ENCODE measurements around the gene MAP1LC3B2.

DNA sequence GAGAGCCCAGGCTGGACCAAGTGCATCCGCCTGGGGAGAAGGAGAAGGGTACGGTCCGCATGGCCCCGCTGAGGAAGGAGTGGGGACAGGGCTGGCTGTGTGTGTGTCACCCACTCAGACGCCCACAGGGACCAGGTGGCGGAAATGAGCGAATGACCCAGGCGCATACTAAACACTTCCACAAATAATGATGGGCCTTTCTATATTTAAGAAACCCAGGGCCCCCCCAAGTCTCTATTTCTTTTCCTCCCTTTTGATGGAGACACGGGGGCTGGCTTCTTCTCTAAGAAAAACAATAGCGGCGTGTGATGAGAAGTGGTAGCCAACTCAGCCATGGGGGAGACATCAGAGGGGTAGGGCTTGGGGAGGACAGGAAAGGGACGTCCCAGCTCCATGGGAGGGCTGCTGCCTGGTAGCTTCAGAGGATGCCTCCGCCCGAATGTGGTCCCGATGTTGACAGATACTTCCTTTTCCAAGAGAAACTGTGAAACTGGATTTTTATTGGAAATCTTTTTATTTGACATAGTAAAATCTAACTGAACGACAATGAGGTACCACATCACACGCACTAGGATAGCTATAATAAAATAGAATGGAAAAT lies 6.3 kb upstream of the MAP1LC3B2 start:
- TF ChIP-seq CTCF (IDR thresholded peaks at IDR 0.05; ENCODE audit: insufficient read depth, low read depth, low read length) (no peak), EZH2 (IDR thresholded peaks at IDR 0.05; ENCODE audit: insufficient read depth, low read length) (no peak)
